EL (cell line): ENCODE results near the gene TXNRD1.
"Not testable (repeated sequence)": the region's sequence is repeated elsewhere in the genome, so short reads cannot be mapped to it uniquely, and the experiment has no call there.

ENCODE experiments used
- DNase-seq: peaks from one replicate; pipeline ENCODE4 v3.0.0-alpha.2; 2016

TXNRD1 gene

DNA sequence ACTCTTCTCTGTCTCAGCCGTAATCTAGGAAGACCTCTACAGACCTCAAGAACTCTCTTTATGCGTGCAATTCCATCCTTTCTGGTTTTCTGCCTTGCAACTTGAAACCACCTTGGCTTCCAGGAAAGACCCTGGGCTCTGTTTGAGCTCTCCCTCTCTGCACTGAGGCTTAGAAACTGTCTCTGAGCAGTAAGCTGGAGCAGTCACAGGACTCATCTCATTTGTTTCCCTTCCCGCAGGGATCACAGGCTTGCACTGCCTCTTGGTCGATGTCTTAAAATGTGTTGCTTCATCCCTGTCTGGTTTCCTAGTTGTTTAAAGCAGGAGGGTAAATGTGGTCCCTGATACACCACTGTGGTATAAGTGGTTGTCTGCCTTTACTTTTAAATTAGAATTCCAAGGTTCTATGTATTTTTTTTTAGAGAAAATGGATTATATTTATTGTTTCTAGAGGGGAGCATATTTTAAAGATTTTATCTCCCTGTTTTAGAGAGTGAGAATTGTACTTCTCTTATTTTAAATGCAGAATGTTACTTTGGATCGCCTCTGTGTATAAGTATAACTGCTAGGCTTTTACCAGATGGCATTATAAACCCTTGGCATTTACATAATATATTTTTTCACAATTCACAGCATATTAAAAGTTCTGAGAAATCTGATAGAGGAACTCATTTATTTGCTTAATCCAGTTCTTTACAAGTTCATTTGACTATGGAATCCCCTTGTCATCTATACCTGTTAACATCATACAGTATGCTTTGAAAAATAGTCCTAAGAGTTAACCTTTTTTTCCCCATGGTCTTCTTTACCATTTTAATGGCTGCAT, 114.3 kb downstream of the TXNRD1 start:
- no peak for DNase-seq

DNA sequence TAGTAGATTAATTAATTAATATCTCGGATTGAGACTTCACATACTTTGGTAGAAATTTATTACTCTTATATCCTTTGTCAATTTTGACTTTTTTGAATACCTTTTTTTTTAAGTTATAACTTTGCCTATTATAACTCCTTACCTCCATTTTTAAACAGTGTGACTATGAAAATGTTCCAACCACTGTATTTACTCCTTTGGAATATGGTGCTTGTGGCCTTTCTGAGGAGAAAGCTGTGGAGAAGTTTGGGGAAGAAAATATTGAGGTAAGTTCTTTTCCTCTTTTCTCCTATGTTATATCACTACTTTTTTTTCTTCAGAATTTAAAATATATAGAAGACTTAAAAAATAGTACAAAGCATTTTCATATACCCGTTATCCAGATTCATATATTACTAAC, 115.8 kb downstream of the TXNRD1 start:
- no peak for DNase-seq

- not testable (repeated sequence) for DNase-seq
These were observed 116.7 kb downstream of the TXNRD1 start for GRCh38 chr12:104332273-104332672.

DNA sequence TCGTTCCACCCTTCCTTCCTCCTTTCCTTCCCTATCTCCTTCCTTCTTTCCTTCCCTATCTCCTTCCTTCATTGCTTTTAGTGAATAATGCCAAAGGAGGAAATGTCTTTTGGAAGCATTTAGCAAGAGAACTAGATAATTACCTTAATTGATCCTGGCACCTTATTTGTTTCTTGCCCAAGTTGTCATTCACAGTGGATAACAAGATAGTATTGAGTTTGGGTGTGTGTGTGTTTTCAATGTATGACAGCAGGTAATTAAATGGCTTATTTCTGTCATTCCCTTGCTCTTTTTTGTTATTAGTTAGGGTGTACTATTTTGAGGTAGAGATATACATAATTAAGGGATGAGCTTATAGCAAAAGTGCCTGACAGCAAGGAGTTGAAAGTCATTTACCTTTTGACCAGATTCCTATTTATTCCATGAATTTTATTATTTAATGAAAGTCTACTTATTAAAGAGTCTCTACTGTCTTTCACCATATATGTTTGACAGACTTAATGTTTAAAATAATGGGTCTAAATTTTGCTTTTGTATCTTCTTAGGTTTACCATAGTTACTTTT, 118.2 kb downstream of the TXNRD1 start:
- no peak for DNase-seq

- no peak for DNase-seq
These were observed 119.0 kb downstream of the TXNRD1 start for GRCh38 chr12:104334581-104334980.

DNA sequence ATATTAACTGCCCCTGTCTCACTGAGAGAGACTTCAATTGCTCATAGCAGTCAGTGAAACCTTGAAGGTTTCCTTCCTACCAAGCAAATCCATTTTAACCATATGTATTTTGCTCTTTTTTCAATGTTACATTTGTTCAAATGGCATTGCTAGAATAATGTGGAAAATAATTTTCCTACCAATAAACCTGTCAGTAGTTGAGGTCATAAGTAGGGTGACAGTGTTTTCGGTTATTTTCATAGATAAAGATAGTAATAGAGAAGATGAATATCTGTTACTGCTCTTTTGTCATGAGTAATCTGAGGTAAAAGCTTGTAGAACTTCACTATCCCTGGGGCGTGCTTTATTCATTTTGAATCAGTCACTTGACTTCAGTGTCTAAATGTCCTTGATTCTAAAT, 120.5 kb downstream of the TXNRD1 start:
- no peak for DNase-seq

DNA sequence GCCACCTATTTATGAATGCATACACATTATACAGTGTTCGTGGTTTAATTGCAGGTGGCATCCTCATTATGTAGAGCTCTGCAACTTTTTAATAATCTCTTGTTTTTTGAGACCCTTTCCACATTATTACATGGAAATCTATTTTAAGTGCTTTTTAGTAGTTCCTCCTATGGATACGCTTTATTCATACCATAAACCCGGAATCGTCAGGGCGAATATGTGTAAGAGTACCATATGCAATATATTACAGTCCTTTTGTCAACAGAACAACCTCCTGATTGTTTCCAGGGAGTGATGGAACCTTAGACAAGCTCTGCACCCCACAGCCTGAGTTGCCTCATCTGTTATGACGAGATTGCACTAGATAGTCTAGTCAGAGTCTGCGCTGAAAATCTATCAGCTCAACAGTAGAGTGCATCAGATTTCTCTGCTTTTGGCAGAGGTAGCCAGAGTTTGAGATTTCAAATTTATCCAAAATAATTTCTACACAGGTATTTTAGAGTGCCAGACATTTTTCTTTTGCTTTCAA, 121.5 kb downstream of the TXNRD1 start:
- no peak for DNase-seq

GRCh38 chr12:104339663-104340062, 124.1 kb downstream of the TXNRD1 start:
- DNase-seq: no peak

- DNase-seq: no peak
These were observed 124.6 kb downstream of the TXNRD1 start for GRCh38 chr12:104340177-104340576.

GRCh38 chr12:104340925-104341611, 125.5 kb downstream of the TXNRD1 start:
- no peak for DNase-seq

GRCh38 chr12:104342147-104342546, 126.6 kb downstream of the TXNRD1 start:
- DNase-seq: no peak

GRCh38 chr12:104342635-104343249, 127.2 kb downstream of the TXNRD1 start:
- no peak for DNase-seq

DNA sequence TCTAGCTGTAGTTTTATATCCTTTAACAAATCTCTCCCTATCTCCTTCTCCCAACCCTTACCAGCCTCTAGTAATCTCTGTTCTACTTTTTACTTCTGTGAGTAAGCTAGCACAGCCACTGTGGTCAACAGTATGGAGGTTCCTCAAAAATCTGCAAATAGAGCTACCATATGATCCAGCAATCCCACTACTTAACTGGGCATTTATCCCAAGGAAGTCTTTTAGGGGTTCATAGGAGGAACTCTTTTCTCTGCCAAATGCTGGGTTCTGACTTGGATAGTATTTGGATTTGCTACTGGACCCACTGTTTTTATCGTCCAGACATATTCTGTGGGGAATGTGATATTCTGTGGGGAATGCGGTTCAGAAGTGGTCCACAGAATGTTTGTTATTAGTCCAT, 129.1 kb downstream of the TXNRD1 start:
- DNase-seq: no peak

DNA sequence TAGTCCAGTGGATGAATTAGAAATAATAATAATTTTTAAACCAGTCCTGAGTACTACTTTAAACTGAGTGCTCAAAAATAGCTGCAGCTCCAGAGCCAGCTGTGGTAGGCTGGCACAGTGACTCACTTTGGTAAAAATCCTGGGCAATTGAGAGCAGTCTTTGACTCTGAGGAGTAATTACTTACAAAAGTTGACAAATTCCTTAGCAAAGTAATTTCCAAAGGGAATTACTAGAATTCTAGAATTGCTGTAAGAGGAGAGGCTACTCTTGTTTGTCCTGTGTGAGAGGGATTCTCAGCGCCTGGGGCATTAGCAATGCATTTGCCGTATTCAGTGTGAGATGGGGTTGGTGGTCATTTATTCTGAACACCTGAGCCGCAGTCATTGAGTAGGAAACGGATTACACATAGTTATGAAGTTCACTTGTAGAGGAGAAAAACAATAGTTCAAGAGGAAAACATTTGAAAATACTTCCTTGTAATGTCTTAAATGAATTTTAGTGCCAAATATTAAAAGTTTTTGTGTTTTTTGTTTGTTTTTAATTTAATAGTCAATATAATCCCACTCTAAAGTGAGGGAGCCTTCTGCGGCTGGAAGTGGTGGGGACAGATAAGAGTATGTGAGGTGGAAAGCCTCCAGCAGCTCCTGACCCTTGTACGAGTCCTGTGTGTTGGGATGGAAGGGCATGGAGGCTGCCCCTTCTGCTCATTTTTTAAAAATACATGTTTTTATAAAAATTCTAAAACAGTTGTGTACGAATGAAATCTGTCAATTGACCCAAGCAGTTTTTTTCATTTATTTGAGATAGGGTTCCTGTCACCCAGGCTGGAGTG, 129.9 kb downstream of the TXNRD1 start:
- DNase-seq: no peak

- no peak for DNase-seq
These were observed 131.9 kb downstream of the TXNRD1 start for GRCh38 chr12:104347374-104348075.

DNA sequence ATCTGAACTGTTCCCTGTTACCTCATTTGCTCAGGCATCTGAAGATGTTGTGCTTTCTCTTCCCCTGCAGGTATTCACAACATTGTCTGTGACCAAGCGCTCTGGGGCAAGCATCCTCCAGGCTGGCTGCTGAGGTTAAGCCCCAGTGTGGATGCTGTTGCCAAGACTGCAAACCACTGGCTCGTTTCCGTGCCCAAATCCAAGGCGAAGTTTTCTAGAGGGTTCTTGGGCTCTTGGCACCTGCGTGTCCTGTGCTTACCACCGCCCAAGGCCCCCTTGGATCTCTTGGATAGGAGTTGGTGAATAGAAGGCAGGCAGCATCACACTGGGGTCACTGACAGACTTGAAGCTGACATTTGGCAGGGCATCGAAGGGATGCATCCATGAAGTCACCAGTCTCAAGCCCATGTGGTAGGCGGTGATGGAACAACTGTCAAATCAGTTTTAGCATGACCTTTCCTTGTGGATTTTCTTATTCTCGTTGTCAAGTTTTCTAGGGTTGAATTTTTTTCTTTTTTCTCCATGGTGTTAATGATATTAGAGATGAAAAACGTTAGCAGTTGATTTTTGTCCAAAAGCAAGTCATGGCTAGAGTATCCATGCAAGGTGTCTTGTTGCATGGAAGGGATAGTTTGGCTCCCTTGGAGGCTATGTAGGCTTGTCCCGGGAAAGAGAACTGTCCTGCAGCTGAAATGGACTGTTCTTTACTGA, 132.9 kb downstream of the TXNRD1 start:
- no peak for DNase-seq

- DNase-seq: no peak
These were observed 133.5 kb downstream of the TXNRD1 start for GRCh38 chr12:104348994-104349494.

DNA sequence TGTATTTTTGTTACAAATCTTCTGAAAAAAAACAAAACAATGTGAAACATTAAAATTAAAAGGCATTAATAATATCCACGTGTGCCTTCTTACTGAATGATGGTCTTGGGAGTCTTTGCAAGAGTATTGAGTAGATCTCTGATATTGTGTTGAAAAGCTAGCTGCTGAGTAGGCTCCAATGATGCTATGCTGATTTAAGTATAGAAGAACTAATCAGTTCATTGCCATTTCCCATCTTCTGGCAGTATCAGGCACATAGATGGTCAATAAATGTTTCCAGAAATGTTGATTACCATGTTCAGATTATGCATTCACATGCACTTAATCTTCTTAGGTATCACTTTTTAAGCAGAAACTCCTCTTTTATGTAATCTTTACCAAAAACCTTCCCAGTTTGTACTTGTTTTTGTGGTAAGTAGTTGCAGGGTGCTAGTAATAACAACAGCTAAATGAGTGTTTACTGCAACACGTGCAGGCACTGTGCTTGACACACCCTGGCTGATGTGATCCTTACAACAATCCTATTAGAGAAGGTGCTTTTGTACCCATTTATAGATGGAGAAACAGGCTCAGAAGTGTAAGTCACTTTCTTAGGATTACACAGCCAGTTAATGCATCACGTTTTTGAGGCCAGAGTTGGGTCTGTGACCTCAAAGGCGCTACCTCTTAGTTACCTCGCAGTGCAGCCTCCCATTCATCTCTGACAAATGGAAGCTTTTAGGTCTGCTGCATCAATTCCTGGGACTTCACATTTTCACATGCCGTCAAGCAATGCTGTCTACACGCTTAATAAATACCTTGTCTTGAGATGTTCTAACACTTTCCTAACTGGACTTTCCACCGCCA, 134.9 kb downstream of the TXNRD1 start:
- DNase-seq: no peak

DNA sequence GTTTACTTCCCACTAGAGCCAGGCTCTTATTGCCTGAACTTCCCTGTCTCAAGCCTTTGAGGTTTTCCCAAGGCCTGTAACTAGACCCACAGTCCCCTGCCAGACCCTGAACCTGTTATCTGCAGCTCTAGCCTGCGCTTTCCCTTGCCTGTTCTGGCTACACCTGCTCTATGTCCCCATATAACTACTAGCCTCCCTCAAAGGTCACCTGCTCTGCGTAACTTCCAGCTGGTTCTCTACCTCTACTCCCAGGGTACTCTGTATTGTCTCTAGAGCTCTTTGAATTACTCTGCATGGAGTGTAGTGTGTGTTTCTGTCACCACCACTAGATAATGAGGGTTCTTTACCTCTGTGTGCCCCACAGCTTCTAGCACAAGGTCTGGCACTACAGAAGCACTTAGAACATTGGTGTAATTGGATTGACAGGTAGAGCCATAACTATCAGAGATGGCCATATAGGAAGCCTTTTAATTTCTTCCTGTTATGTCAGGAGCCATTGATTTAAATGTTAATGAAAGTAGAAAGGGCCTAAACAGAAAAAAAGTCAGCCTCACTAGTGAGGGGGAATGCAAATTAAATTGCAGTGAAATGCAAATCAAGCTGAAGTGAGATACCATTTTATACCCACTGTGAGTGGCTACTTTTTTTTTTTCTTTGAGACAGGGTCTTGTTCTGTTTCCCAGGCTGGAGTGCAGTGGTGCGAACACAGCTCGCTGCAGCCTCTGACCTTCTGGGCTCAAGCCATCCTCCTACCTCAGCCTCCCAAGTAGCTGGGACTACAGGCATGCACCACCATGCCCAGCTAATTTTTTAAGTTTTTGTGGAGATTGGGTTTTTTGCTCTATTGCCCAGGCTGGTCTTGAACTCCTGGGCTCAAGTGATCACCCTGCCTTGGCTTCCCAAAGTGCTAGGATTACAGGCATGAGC, 135.7 kb downstream of the TXNRD1 start:
- DNase-seq: no peak
